ENCODE data around the gene B4GALNT4.

- no peak for TF ChIP-seq CTCF (IDR thresholded peaks at IDR 0.05; ENCODE audit: low read depth, low read length, missing input control)
- TF ChIP-seq REST (IDR thresholded peaks at IDR 0.05): no peak
- no peak for TF ChIP-seq GABPA (IDR thresholded peaks at IDR 0.05 in 1 of 2, conservative IDR thresholded peaks at IDR 0.05 in 1 of 2)
- no peak for TF ChIP-seq ATF3 (IDR thresholded peaks at IDR 0.05)
- no peak for TF ChIP-seq HNF4A (conservative IDR thresholded peaks at IDR 0.05)
- no peak for TF ChIP-seq YY1 (IDR thresholded peaks at IDR 0.05)
- TF ChIP-seq ZBTB33 (IDR thresholded peaks at IDR 0.05): no peak
- TF ChIP-seq RAD21 (IDR thresholded peaks at IDR 0.05): no peak
- TF ChIP-seq JUND (IDR thresholded peaks at IDR 0.05): no peak
Measured at GRCh38 chr11:412641-413119, 43.4 kb downstream of the B4GALNT4 start.
